ENCODE results near the gene DPEP2. TPM values are rescaled to one million over a fixed set of nuclear protein-coding genes. Genes with fewer than 3 reads are reported as not detected.
"Not testable (repeated sequence)": the region's sequence is repeated elsewhere in the genome, so short reads cannot be mapped to it uniquely, and the experiment has no call there.

The DPEP2 gene
- total and polyA plus RNA-seq, 7 experiments from 2014 or later, result 26.7 to 159 (median 64.8) TPM

GRCh38 chr16:68013440-68013839, 14.2 kb upstream of the DPEP2 start:
- intact Hi-C loops (cut with micrococcal nuclease), result no loop called here
- Histone ChIP-seq H3K36me3 (ENCODE audit: control insufficient read depth in 2 of 3, insufficient read depth in 3 of 3, low read length in 3 of 3) (no peaks in the 10 kb centered on the region), H3K27ac (ENCODE audit: low read depth, low read length) (no peak overlapping the region), H3K4me1 (ENCODE audit: control insufficient read depth in 2 of 2, insufficient read depth in 2 of 2, low read length in 2 of 2) (no peaks in the 10 kb centered on the region), H3K9me3 (ENCODE audit: control insufficient read depth in 2 of 3, low read length in 3 of 3) (no peaks in the 10 kb centered on the region), H3K4me3 (ENCODE audit: low read length) (no peak overlapping the region), H3K27me3 (ENCODE audit: control insufficient read depth in 2 of 2, insufficient read depth in 2 of 2, low read length in 2 of 2) (no peaks in the 10 kb centered on the region)
- Mint-ChIP-seq H3K4me3 (peak overlapping the region in 3 of 10 donors; percentile 19 to 43 (median 28)), H3K27me3 (peaks cover 0 to 2% (median 0%) of the 10 kb centered on the region in 5 donors), H3K9me3 (no peaks in the 10 kb centered on the region), H3K36me3 (no peaks in the 10 kb centered on the region), H3K4me1 (peaks cover 12 to 30% (median 14%) of the 10 kb centered on the region in 7 donors), H3K27ac (peak overlapping the region in 6 of 9 donors; percentile 19 to 79 (median 50))
- POLR2A ChIA-PET, result interaction anchor here (0.6 to 12.0 kb wide), 3 partner anchors 9 to 169 kb away, joined by 5 to 422 read pairs (median 27); partner anchors contain the start of genes DDX28, DPEP2 and DUS2
- DNase-seq, result no peak
- CTCF ChIA-PET, result interaction anchor here (0.7 to 0.9 kb wide), 2 partner anchors 12 to 15 kb away, joined by 3 read pairs; no protein-coding TSS in a partner anchor
- ATAC-seq, result peak; percentile 37

DNA sequence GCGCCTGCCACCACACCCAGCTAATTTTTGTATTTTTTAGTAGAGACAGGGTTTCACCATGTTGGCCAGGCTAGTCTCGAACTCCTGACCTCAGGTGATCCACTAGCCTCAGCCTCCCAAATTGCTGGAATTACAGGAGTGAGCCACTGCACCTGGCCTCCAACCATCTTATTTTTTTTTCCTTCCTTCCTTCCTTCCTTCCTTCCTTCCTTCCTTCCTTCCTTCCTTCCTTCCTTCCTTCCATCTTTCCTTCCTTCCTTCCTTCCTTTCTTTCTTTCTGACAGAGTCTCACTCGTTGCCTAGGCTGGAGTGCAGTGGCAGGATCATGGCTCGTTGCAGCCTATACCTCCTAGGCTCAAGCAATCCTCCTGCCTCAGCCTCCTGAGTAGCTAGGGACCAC, 10.6 kb upstream of the DPEP2 start:
- DNase-seq; H3K4me3 Mint-ChIP-seq; H3K27me3 Mint-ChIP-seq; H3K4me3 ChIP-seq (ENCODE audit: low read length); ATAC-seq; H3K36me3 Mint-ChIP-seq; H3K27ac ChIP-seq (ENCODE audit: low read depth, low read length); H3K9me3 Mint-ChIP-seq; H3K9me3 ChIP-seq (ENCODE audit: control insufficient read depth in 2 of 3, low read length in 3 of 3); H3K27me3 ChIP-seq (ENCODE audit: control insufficient read depth in 2 of 2, insufficient read depth in 2 of 2, low read length in 2 of 2); H3K36me3 ChIP-seq (ENCODE audit: control insufficient read depth in 2 of 3, insufficient read depth in 3 of 3, low read length in 3 of 3); intact Hi-C loops (cut with micrococcal nuclease): not testable (repeated sequence)
- CTCF ChIA-PET, result interaction anchor here (1.1 kb wide), 1 partner anchor 10 kb away, joined by 3 read pairs; no protein-coding TSS in a partner anchor
- H3K4me1 ChIP-seq (ENCODE audit: control insufficient read depth in 2 of 2, insufficient read depth in 2 of 2, low read length in 2 of 2), result peaks cover 19 to 20% of the 10 kb centered on the region in 2 donors
- POLR2A ChIA-PET, result interaction anchor here (0.5 to 3.3 kb wide), 4 partner anchors 10 to 293 kb away, joined by 3 to 27 read pairs (median 5); partner anchors contain the start of gene DPEP2
- peak overlapping the region in 7 of 9 donors; percentile 28 to 91 (median 80) for H3K27ac Mint-ChIP-seq
- H3K4me1 Mint-ChIP-seq, result peaks cover 20 to 49% (median 35%) of the 10 kb centered on the region in 7 donors

GRCh38 chr16:68009157-68009735, 10.0 kb upstream of the DPEP2 start:
- Mint-ChIP-seq H3K27ac (peak overlapping the region in 7 of 9 donors; percentile 15 to 90 (median 72)), H3K4me3 (no peak overlapping the region), H3K36me3 (peaks cover 0 to 1% (median 0%) of the 10 kb centered on the region in 5 donors), H3K27me3 (peaks cover 0 to 2% (median 0%) of the 10 kb centered on the region in 5 donors), H3K4me1 (peaks cover 24 to 54% (median 39%) of the 10 kb centered on the region in 7 donors), H3K9me3 (peaks cover 0 to 2% (median 0%) of the 10 kb centered on the region in 11 donors)
- H3K4me1 ChIP-seq (ENCODE audit: control insufficient read depth in 2 of 2, insufficient read depth in 2 of 2, low read length in 2 of 2), result peaks cover 22 to 26% of the 10 kb centered on the region in 2 donors
- POLR2A ChIA-PET, result interaction anchor here (0.5 to 20.6 kb wide), 3 partner anchors 9 to 294 kb away, joined by 3 to 422 read pairs (median 27); partner anchors contain the start of genes DDX28, DPEP2, DPEP2NB and DUS2
- intact Hi-C loops (cut with micrococcal nuclease), result no loop called here
- H3K27me3 ChIP-seq (ENCODE audit: control insufficient read depth in 2 of 2, insufficient read depth in 2 of 2, low read length in 2 of 2), result no peaks in the 10 kb centered on the region
- H3K27ac ChIP-seq (ENCODE audit: low read depth, low read length), result no peak overlapping the region
- no peak overlapping the region for H3K4me3 ChIP-seq (ENCODE audit: low read length)
- H3K36me3 ChIP-seq (ENCODE audit: control insufficient read depth in 2 of 3, insufficient read depth in 3 of 3, low read length in 3 of 3), result no peaks in the 10 kb centered on the region
- DNase-seq (no peak), ATAC-seq (no peak)
- H3K9me3 ChIP-seq (ENCODE audit: control insufficient read depth in 2 of 3, low read length in 3 of 3), result no peaks in the 10 kb centered on the region
- CTCF ChIA-PET, result interaction anchor here (1.0 to 1.1 kb wide), 2 partner anchors 9 to 16 kb away, joined by 3 to 5 read pairs; no protein-coding TSS in a partner anchor

DNA sequence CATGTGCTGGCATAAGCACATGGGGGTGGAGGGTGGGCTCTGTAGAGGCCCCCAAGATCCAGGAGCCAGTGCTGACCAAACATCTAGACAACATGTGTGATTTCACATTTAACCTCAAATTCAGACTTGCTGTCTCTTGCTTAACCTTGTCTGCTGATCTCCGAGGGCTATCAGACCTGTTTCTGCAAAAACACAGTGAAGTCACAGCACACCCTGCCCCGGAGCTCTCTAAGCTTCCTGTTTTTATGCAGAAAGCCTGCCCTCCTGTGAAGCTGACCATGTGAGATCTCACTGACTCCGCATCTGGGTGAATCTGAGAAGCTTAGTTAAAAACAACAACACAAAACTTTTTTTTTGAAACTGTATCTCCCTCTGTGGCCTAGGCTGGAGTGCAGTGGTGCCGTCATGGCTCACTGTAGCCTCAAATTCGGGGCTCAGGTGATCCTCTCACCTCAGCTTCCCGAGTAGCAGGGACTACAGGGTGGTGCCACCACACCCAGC, 6.6 kb upstream of the DPEP2 start:
- H3K36me3 ChIP-seq (ENCODE audit: control insufficient read depth in 2 of 3, insufficient read depth in 3 of 3, low read length in 3 of 3), result no peaks in the 10 kb centered on the region
- ChIA-PET CTCF (interaction anchor here (0.6 to 1.8 kb wide), 10 partner anchors 12 to 211 kb away, joined by 3 to 13 read pairs (median 3); partner anchors contain the start of genes DDX28 and DUS2), POLR2A (interaction anchor here (0.6 to 20.6 kb wide), 21 partner anchors 9 to 469 kb away, joined by 3 to 422 read pairs (median 5); partner anchors contain the start of genes CTCF, DDX28, DPEP2NB and DUS2)
- Mint-ChIP-seq H3K36me3 (peaks cover 0 to 1% (median 0%) of the 10 kb centered on the region in 5 donors), H3K9me3 (peaks cover 0 to 2% (median 0%) of the 10 kb centered on the region in 11 donors), H3K27me3 (peaks cover 0 to 2% (median 0%) of the 10 kb centered on the region in 5 donors), H3K4me3 (peak overlapping the region; percentile 40 to 85 (median 60)), H3K27ac (peak overlapping the region; percentile 91 to 100 (median 97)), H3K4me1 (peaks cover 18 to 68% (median 44%) of the 10 kb centered on the region in 7 donors)
- peak overlapping the region; percentile 23 for H3K4me3 ChIP-seq (ENCODE audit: low read length)
- peak overlapping the region; percentile 50 for H3K27ac ChIP-seq (ENCODE audit: low read depth, low read length)
- intact Hi-C loops (cut with micrococcal nuclease), result loop anchor here in 1 of 2 donors (1.0 to 2.0 kb wide), 2 partner anchors 13 to 17 kb away; partner anchors contain the start of genes DDX28 and DUS2
- no peaks in the 10 kb centered on the region for H3K27me3 ChIP-seq (ENCODE audit: control insufficient read depth in 2 of 2, insufficient read depth in 2 of 2, low read length in 2 of 2)
- ATAC-seq (peak; percentile 99), DNase-seq (peak in 7 of 9 donors; percentile 37 to 87 (median 77))
- H3K4me1 ChIP-seq (ENCODE audit: control insufficient read depth in 2 of 2, insufficient read depth in 2 of 2, low read length in 2 of 2), result peaks cover 28 to 45% of the 10 kb centered on the region in 2 donors
- H3K9me3 ChIP-seq (ENCODE audit: control insufficient read depth in 2 of 3, low read length in 3 of 3), result no peaks in the 10 kb centered on the region

- Mint-ChIP-seq H3K36me3 (peaks cover 0 to 1% (median 0%) of the 10 kb centered on the region in 5 donors), H3K4me3 (peak overlapping the region in 9 of 10 donors; percentile 40 to 85 (median 63)), H3K4me1 (peaks cover 23 to 71% (median 49%) of the 10 kb centered on the region in 7 donors), H3K27ac (peak overlapping the region; percentile 91 to 100 (median 97)), H3K9me3 (peaks cover 0 to 2% (median 0%) of the 10 kb centered on the region in 11 donors), H3K27me3 (no peaks in the 10 kb centered on the region)
- Histone ChIP-seq H3K9me3 (ENCODE audit: control insufficient read depth in 2 of 3, low read length in 3 of 3) (no peaks in the 10 kb centered on the region), H3K4me3 (ENCODE audit: low read length) (peak overlapping the region; percentile 23), H3K4me1 (ENCODE audit: control insufficient read depth in 2 of 2, insufficient read depth in 2 of 2, low read length in 2 of 2) (peaks cover 35 to 51% of the 10 kb centered on the region in 2 donors), H3K27ac (ENCODE audit: low read depth, low read length) (peak overlapping the region; percentile 50), H3K27me3 (ENCODE audit: control insufficient read depth in 2 of 2, insufficient read depth in 2 of 2, low read length in 2 of 2) (no peaks in the 10 kb centered on the region), H3K36me3 (ENCODE audit: control insufficient read depth in 2 of 3, insufficient read depth in 3 of 3, low read length in 3 of 3) (no peaks in the 10 kb centered on the region)
- DNase-seq, result no peak
- intact Hi-C loops (cut with micrococcal nuclease), result no loop called here
- ChIA-PET CTCF (interaction anchor here (0.6 to 1.8 kb wide), 7 partner anchors 11 to 212 kb away, joined by 3 to 13 read pairs (median 3); partner anchors contain the start of genes DDX28 and DUS2), POLR2A (interaction anchor here (0.9 to 20.6 kb wide), 17 partner anchors 8 to 468 kb away, joined by 3 to 422 read pairs (median 7); partner anchors contain the start of genes CTCF, DDX28, DPEP2NB and DUS2)
- no peak for ATAC-seq
Measured at GRCh38 chr16:68005211-68005610, 5.9 kb upstream of the DPEP2 start.

DNA sequence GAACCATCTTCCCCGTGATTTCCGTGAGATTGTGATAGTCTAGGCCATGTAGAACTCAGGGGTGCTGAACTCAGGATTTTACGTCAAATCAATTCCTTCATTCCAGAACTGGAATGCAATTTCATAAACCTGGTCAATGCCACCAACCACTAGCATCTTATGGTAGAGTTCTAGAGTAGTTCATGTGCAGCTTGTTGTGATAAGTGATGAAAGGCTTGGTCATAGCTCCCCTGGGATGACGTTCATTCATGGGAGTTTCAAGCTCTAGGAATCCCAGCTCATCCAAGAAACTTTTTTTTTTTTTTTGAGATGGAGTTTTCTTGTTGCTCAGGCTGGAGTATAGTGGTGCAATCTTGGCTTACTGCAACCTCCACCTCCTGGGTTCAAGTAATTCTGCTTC, 3.7 kb upstream of the DPEP2 start:
- peak overlapping the region in 4 of 10 donors; percentile 7 to 40 (median 25) for H3K4me3 Mint-ChIP-seq
- ATAC-seq, result no peak
- peaks cover 0 to 8% (median 7%) of the 10 kb centered on the region in 5 donors for H3K36me3 Mint-ChIP-seq
- no peaks in the 10 kb centered on the region for H3K27me3 ChIP-seq (ENCODE audit: control insufficient read depth in 2 of 2, insufficient read depth in 2 of 2, low read length in 2 of 2)
- peaks cover 0 to 8% (median 0%) of the 10 kb centered on the region in 11 donors for H3K9me3 Mint-ChIP-seq
- ChIA-PET CTCF (interaction anchor here (0.9 to 1.8 kb wide), 7 partner anchors 9 to 232 kb away, joined by 3 to 7 read pairs (median 3); no protein-coding TSS in a partner anchor), POLR2A (interaction anchor here (0.6 to 20.6 kb wide), 7 partner anchors 9 to 321 kb away, joined by 3 to 422 read pairs (median 4); partner anchors contain the start of genes DDX28, DPEP2NB, DUS2 and NFATC3)
- intact Hi-C loops (cut with micrococcal nuclease), result no loop called here
- no peak overlapping the region for H3K4me3 ChIP-seq (ENCODE audit: low read length)
- H3K27me3 Mint-ChIP-seq, result no peaks in the 10 kb centered on the region
- peak overlapping the region in 8 of 9 donors; percentile 60 to 98 (median 88) for H3K27ac Mint-ChIP-seq
- H3K4me1 Mint-ChIP-seq, result peaks cover 34 to 77% (median 53%) of the 10 kb centered on the region in 7 donors
- no peak overlapping the region for H3K27ac ChIP-seq (ENCODE audit: low read depth, low read length)
- H3K9me3 ChIP-seq (ENCODE audit: control insufficient read depth in 2 of 3, low read length in 3 of 3), result no peaks in the 10 kb centered on the region
- no peaks in the 10 kb centered on the region for H3K36me3 ChIP-seq (ENCODE audit: control insufficient read depth in 2 of 3, insufficient read depth in 3 of 3, low read length in 3 of 3)
- H3K4me1 ChIP-seq (ENCODE audit: control insufficient read depth in 2 of 2, insufficient read depth in 2 of 2, low read length in 2 of 2), result peaks cover 47 to 59% of the 10 kb centered on the region in 2 donors
- no peak for DNase-seq
